PC-9 (cell line): Measurements from ENCODE around the gene CEP57. TPM values are rescaled to one million over a fixed set of nuclear protein-coding genes. Genes with fewer than 3 reads are reported as not detected.

Experiments
- BruUV-seq: library from RNA; stranded (reverse); fragments of 400-500 nt; replicated peaks from 2 replicates; lab custom pipeline; 2021; lab: Mats Ljungman, UMichigan
- CTCF ChIA-PET: fragments of 300-600 bp; sonication (Branson Sonifier 250); formaldehyde crosslinking; loops from one replicate; lab custom pipeline; 2022; ENCODE audit warnings: antibody characterized with exemption; lab: Charles Lee
- POLR2A ChIA-PET: fragments of 300-600 bp; sonication (Branson Sonifier 250); formaldehyde crosslinking; loops from one replicate; lab custom pipeline; 2022; ENCODE audit warnings: antibody characterized with exemption; ENCODE audit not compliant: unreplicated experiment; lab: Charles Lee
- DNase-seq, 2 experiments: peaks; one replicate each; pipeline versions ENCODE4 v3.0.0 to v3.0.0-alpha.2; 2015 to 2022; ENCODE audit warnings: mixed read lengths in 1 of 2
- H2AFZ ChIP-seq: fragments of 200-600 bp; sonication (generic); 2 replicates; pipeline ENCODE4 v1.8.1; 2017; ENCODE audit warnings: antibody characterized with exemption
- H3F3A ChIP-seq: fragments of 200-600 bp; sonication (generic); 2 replicates; pipeline ENCODE4 v1.8.1; 2017; ENCODE audit warnings: antibody characterized with exemption, mild to moderate bottlenecking, low read depth; ENCODE audit not compliant: insufficient read depth
- H3K27ac ChIP-seq: fragments of 200-600 bp; sonication (generic); 2 replicates; pipeline ENCODE4 v1.6.1; 2016; ENCODE audit warnings: mixed run types
- H3K27me3 ChIP-seq: fragments of 200-600 bp; sonication (generic); 2 replicates; pipeline ENCODE4 v1.6.1; 2016; ENCODE audit warnings: low read depth, mixed run types; ENCODE audit not compliant: insufficient read depth
- H3K36me3 ChIP-seq: fragments of 200-600 bp; sonication (generic); 2 replicates; pipeline ENCODE4 v1.6.1; 2016; ENCODE audit warnings: low read depth, mixed run types
- H3K4me1 ChIP-seq: fragments of 200-600 bp; sonication (generic); replicated peaks from 2 replicates; pipeline ENCODE4 v1.6.1; 2016; ENCODE audit warnings: mixed run types; ENCODE audit not compliant: insufficient read depth
- H3K4me2 ChIP-seq: fragments of 200-600 bp; sonication (generic); 2 replicates; pipeline ENCODE4 v1.6.1; 2017; ENCODE audit warnings: mixed run types
- H3K4me3 ChIP-seq: fragments of 200-600 bp; sonication (generic); 2 replicates; pipeline ENCODE4 v1.6.1; 2016; ENCODE audit warnings: mixed run types
- H3K79me2 ChIP-seq: fragments of 200-600 bp; sonication (generic); 2 replicates; pipeline ENCODE4 v1.6.1; 2017; ENCODE audit warnings: low read depth, mixed run types
- H3K9me2 ChIP-seq: fragments of 200-600 bp; sonication (generic); 2 replicates; pipeline ENCODE4 v1.8.1; 2017; ENCODE audit warnings: mild to moderate bottlenecking; ENCODE audit not compliant: insufficient read depth
- H3K9me3 ChIP-seq: fragments of 200-600 bp; sonication (generic); 2 replicates; pipeline ENCODE4 v1.8.1; 2016; ENCODE audit warnings: low read depth; ENCODE audit not compliant: insufficient read depth
- H4K20me1 ChIP-seq: fragments of 200-600 bp; sonication (generic); 2 replicates; pipeline ENCODE4 v1.8.1; 2017; ENCODE audit not compliant: insufficient read depth
- CTCF ChIP-seq: fragments of 200-600 bp; sonication (generic); conservative IDR thresholded peaks from 2 replicates; pipeline ENCODE4 v1.6.1; 2017; ENCODE audit warnings: mixed run types, antibody characterized with exemption, mild to moderate bottlenecking, moderate library complexity
- EZH2 ChIP-seq: fragments of 200-600 bp; sonication (generic); IDR thresholded peaks from 2 replicates; pipeline ENCODE4 v1.8.0; 2017; ENCODE audit warnings: antibody characterized with exemption, low read depth
- intact Hi-C: fragments of 100-400 bp; cut with micrococcal nuclease; formaldehyde crosslinking; loops from one replicate; pipeline ENCODE4 v1.10.0; 2022; ENCODE audit not compliant: unreplicated experiment
- total RNA-seq: library from RNA; stranded (reverse); gene quantifications from 2 replicates; pipeline ENCODE4 v1.2.3, GENCODE V29; 2021

CEP57 gene
- total RNA-seq, 1 experiment from 2014 or later: 64.5 TPM

- TF ChIP-seq CTCF (no peak), EZH2 (no peak)
- no peak for DNase-seq
- Histone ChIP-seq H3K4me2 (no peak overlapping the region), H3K27me3 (no peaks in the 10 kb centered on the region), H4K20me1 (no peaks in the 10 kb centered on the region), H3K27ac (no peak overlapping the region), H3K79me2 (no peaks in the 10 kb centered on the region), H3K9me3 (no peaks in the 10 kb centered on the region), H3K9me2 (no peaks in the 10 kb centered on the region), H3K4me1 (peaks cover 8% of the 10 kb centered on the region; the same call in 1 of the 2 replicates), H3F3A (peaks cover 18% of the 10 kb centered on the region; the same call in 1 of the 2 replicates), H2AFZ (no peak overlapping the region), H3K36me3 (peaks cover 7% of the 10 kb centered on the region), H3K4me3 (no peak overlapping the region)
- intact Hi-C loops: no loop called here
- CTCF ChIA-PET: no interaction called here
- POLR2A ChIA-PET: interaction anchor here (0.7 kb wide), 1 partner anchor 615 kb away, joined by 5 read pairs; no protein-coding TSS in a partner anchor
- no TSS peak for BruUV-seq
These were observed 23.6 kb upstream of the CEP57 start for GRCh38 chr11:95766701-95767100.

GRCh38 chr11:95767498-95767897 is 22.8 kb upstream of the CEP57 start:
- Histone ChIP-seq H3K4me3 (no peak overlapping the region), H3K27me3 (no peaks in the 10 kb centered on the region), H4K20me1 (no peaks in the 10 kb centered on the region), H3K9me3 (no peaks in the 10 kb centered on the region), H3K4me1 (peaks cover 8% of the 10 kb centered on the region; the same call in 1 of the 2 replicates), H3K36me3 (peaks cover 12% of the 10 kb centered on the region), H2AFZ (no peak overlapping the region), H3F3A (peaks cover 18% of the 10 kb centered on the region; the same call in 1 of the 2 replicates), H3K27ac (no peak overlapping the region), H3K79me2 (no peaks in the 10 kb centered on the region), H3K9me2 (no peaks in the 10 kb centered on the region), H3K4me2 (no peak overlapping the region)
- intact Hi-C loops: no loop called here
- BruUV-seq: no TSS peak
- TF ChIP-seq CTCF (no peak), EZH2 (no peak)
- CTCF ChIA-PET: no interaction called here
- POLR2A ChIA-PET: interaction anchor here (0.5 kb wide), 1 partner anchor 1140 kb away, joined by 4 read pairs; no protein-coding TSS in a partner anchor
- DNase-seq: peak in 1 of 2 experiments; percentile 40

DNA sequence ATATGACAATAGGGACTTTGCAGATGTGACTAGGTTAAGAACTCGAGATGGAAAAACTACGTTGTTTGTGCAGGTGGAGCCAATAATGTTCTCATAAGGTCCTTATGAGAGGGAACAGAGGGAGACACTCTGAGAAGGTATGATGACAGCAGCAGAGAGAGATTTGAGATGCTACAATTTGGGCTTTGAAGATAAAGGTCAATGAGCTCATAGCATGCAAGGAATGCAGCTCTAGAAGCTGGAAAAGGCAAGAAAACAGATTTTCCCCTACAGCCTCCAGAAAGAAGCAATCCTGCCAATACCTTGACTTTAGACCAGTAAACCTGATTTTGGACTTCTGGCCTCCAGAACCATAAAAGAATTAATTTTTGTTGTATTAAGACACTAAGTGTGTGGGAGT is 21.8 kb upstream of the CEP57 start:
- Histone ChIP-seq H3K27me3 (no peaks in the 10 kb centered on the region), H3K4me1 (peaks cover 8% of the 10 kb centered on the region; the same call in 1 of the 2 replicates), H3K4me3 (no peak overlapping the region), H3K9me2 (no peaks in the 10 kb centered on the region), H3K79me2 (no peaks in the 10 kb centered on the region), H3K9me3 (no peaks in the 10 kb centered on the region), H4K20me1 (no peaks in the 10 kb centered on the region), H2AFZ (no peak overlapping the region), H3K36me3 (peaks cover 18% of the 10 kb centered on the region), H3F3A (peaks cover 18% of the 10 kb centered on the region; the same call in 1 of the 2 replicates), H3K4me2 (no peak overlapping the region), H3K27ac (no peak overlapping the region)
- BruUV-seq: no TSS peak
- ChIA-PET CTCF (no interaction called here), POLR2A (interaction anchor here (0.5 kb wide), 1 partner anchor 1181 kb away, joined by 4 read pairs; no protein-coding TSS in a partner anchor)
- intact Hi-C loops: no loop called here
- TF ChIP-seq CTCF (no peak), EZH2 (no peak)
- DNase-seq: no peak
